Osteocyte (in vitro differentiated cells): ENCODE measurements around the gene CYP46A1. TPM values are rescaled to one million over a fixed set of nuclear protein-coding genes. Genes with fewer than 3 reads are reported as not detected.
A peak's percentile ranks its signal among the peaks of the same experiment; 100 is the strongest.

Experiments
- DNase-seq: peaks from one replicate; pipeline ENCODE4 v3.0.0; 2021; ENCODE audit warnings: mixed read lengths; ENCODE audit not compliant: unreplicated experiment; ENCODE audit errors: extremely low spot score
- H3K27ac Mint-ChIP-seq: one replicate; pipeline ENCODE4 v1.8.0; 2021; ENCODE audit warnings: mild to moderate bottlenecking, mixed read lengths; ENCODE audit not compliant: unreplicated experiment
- H3K27me3 Mint-ChIP-seq: one replicate; pipeline ENCODE4 v1.8.0; 2021; ENCODE audit warnings: mixed read lengths; ENCODE audit not compliant: unreplicated experiment
- H3K36me3 Mint-ChIP-seq: one replicate; pipeline ENCODE4 v1.8.0; 2021; ENCODE audit warnings: mixed read lengths; ENCODE audit not compliant: unreplicated experiment
- H3K4me1 Mint-ChIP-seq: one replicate; pipeline ENCODE4 v1.8.0; 2021; ENCODE audit warnings: mixed read lengths; ENCODE audit not compliant: unreplicated experiment
- H3K4me3 Mint-ChIP-seq: one replicate; pipeline ENCODE4 v1.8.0; 2021; ENCODE audit warnings: mild to moderate bottlenecking, moderate library complexity, mixed read lengths; ENCODE audit not compliant: unreplicated experiment
- H3K9me3 Mint-ChIP-seq: one replicate; pipeline ENCODE4 v1.8.0; 2021; ENCODE audit warnings: mixed read lengths; ENCODE audit not compliant: unreplicated experiment
- total RNA-seq: library from RNA; stranded (reverse); gene quantifications from 2 replicates; pipeline ENCODE4 v1.2.1, GENCODE V29; 2021
- TF ChIP-seq, protein P1 (sequence below): fragments of 200-600 bp; sonication (generic); IDR thresholded peaks from 2 replicates; pipeline ENCODE4 v1.5.0; 2021; ENCODE audit warnings: antibody characterized with exemption, mild to moderate bottlenecking, moderate library complexity

CYP46A1 gene
- total RNA-seq, 1 donor from 2014 or later = 1.3 TPM

DNA sequence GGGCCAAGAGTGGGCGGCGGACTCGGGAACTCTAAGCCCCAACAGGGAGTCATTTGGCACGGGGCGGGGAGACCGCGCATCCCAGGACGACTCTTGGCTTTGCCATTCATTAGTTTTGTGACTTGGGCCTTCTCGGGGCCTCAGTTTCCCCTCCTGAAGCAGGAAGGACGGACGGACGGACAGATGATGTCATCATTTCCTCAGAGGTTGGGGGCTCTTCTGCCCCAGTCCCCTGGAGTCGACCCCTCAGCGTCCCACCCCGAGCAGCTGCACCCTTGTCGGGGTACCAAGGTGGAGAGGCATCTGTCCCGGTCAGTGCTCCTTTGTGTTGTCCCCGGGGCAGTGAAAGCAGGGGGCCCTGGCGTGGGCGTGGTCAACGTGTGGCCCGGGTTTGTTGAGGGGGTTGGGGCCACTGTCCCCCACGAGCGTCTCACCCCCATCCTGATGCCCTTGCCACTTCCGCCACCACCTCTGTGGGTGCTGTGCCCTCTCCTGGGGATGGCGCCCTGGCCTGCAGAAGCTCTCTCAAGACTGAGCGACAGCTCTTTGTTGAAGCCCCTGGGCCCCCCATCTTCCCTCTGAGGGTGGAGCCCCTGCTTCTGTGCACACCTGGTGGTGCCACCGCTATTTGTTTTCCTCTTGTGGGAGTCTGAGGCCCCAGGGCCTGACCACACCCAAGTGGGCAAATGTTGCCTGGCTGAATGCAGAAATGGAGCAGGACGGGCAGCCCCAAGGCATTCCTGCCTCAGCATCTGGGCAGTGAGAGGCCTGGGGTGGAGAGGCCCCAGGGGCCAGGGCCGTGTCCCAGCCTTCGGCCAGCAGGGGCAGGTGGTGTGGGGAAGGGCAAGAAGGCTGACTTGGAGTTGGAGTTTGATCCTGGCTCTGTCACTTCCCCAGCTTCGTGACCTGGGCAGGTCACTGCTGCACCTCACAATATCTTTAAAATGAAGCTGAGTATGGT is 38.3 kb upstream of the CYP46A1 start:
- no peaks in the 10 kb centered on the region for H3K36me3 Mint-ChIP-seq
- no peaks in the 10 kb centered on the region for H3K9me3 Mint-ChIP-seq
- H3K27ac Mint-ChIP-seq = no peak overlapping the region
- H3K4me3 Mint-ChIP-seq = peak overlapping the region; percentile 48
- TF ChIP-seq, protein P1, sequence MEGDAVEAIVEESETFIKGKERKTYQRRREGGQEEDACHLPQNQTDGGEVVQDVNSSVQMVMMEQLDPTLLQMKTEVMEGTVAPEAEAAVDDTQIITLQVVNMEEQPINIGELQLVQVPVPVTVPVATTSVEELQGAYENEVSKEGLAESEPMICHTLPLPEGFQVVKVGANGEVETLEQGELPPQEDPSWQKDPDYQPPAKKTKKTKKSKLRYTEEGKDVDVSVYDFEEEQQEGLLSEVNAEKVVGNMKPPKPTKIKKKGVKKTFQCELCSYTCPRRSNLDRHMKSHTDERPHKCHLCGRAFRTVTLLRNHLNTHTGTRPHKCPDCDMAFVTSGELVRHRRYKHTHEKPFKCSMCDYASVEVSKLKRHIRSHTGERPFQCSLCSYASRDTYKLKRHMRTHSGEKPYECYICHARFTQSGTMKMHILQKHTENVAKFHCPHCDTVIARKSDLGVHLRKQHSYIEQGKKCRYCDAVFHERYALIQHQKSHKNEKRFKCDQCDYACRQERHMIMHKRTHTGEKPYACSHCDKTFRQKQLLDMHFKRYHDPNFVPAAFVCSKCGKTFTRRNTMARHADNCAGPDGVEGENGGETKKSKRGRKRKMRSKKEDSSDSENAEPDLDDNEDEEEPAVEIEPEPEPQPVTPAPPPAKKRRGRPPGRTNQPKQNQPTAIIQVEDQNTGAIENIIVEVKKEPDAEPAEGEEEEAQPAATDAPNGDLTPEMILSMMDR = no peak
- no peaks in the 10 kb centered on the region for H3K27me3 Mint-ChIP-seq
- DNase-seq = no peak
- peaks cover 3% of the 10 kb centered on the region for H3K4me1 Mint-ChIP-seq

DNA sequence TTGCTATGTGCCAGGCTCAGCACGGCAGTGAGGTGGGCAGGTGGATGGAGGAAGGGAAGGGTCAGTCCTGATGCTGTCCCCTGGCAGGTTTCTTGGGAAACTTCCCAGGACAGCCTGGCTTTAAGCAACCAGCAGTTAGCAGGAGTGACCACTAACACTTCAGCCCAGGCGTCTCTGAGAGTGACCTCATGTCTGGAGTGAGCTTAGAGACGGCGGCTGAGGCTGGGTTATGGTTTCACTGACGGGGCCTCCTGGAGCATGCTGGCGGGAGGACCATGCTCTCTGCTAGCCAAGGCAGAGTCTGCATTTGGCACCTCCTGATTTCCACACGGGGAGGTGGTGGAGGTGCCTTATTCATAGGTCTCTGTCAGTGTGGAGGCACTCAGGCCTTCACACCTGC is 36.7 kb upstream of the CYP46A1 start:
- TF ChIP-seq, protein P1 = no peak
- no peak overlapping the region for H3K27ac Mint-ChIP-seq
- H3K4me1 Mint-ChIP-seq = peaks cover 3% of the 10 kb centered on the region
- no peaks in the 10 kb centered on the region for H3K36me3 Mint-ChIP-seq
- H3K27me3 Mint-ChIP-seq = no peaks in the 10 kb centered on the region
- DNase-seq = no peak
- H3K4me3 Mint-ChIP-seq = no peak overlapping the region
- no peaks in the 10 kb centered on the region for H3K9me3 Mint-ChIP-seq

GRCh38 chr14:99648027-99648784 is 35.9 kb upstream of the CYP46A1 start:
- H3K27ac Mint-ChIP-seq = no peak overlapping the region
- no peak overlapping the region for H3K4me3 Mint-ChIP-seq
- no peaks in the 10 kb centered on the region for H3K27me3 Mint-ChIP-seq
- H3K4me1 Mint-ChIP-seq = peaks cover 3% of the 10 kb centered on the region
- TF ChIP-seq, protein P1 = no peak
- H3K36me3 Mint-ChIP-seq = no peaks in the 10 kb centered on the region
- no peaks in the 10 kb centered on the region for H3K9me3 Mint-ChIP-seq
- no peak for DNase-seq

DNA sequence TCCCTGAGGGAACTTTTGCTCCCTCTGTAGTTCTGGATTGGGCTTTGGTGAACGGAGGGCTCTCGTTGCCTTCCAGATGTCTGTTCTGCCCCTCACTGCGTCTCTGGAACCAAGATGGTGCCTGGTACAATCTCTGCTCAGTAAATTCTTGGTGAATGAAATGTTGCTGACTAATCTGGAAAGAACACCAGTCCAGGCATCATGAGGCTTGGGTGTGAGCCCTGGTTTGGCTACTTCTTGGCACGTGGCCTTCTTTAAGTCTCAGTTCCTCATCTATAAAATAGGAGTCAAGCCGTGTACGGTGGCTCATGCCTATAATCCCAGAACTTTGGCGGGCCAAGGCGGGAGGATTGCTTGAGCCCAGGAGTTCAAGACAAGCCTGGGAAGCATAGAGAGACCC is 34.9 kb upstream of the CYP46A1 start:
- no peak for DNase-seq
- Mint-ChIP-seq H3K27me3 (no peaks in the 10 kb centered on the region), H3K36me3 (no peaks in the 10 kb centered on the region), H3K27ac (no peak overlapping the region), H3K9me3 (no peaks in the 10 kb centered on the region), H3K4me3 (no peak overlapping the region), H3K4me1 (peaks cover 3% of the 10 kb centered on the region)
- TF ChIP-seq, protein P1 = no peak

DNA sequence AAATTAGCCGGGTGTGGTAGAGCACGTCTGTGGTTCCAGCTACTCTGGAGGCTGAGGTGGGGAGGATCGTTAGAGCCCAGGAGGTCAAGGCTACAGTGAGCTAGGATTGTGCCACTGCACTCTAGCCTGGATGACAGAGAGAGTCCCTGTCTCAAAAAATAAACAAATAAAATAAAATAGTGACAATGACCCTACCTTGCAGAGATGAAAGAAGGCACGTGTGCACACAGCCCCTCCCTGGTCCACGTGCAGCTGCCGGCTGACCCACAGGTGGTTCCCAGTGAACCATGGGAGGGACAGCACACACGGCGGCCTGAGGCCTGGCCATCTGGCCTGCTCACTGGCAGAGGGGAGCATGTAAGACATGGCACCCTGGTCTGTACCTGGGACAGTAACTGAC is 34.5 kb upstream of the CYP46A1 start:
- Mint-ChIP-seq H3K27ac (no peak overlapping the region), H3K36me3 (no peaks in the 10 kb centered on the region), H3K4me3 (no peak overlapping the region), H3K27me3 (no peaks in the 10 kb centered on the region), H3K9me3 (no peaks in the 10 kb centered on the region), H3K4me1 (peaks cover 5% of the 10 kb centered on the region)
- TF ChIP-seq, protein P1 = no peak
- no peak for DNase-seq
